ENCODE measurements around the gene SCAPER.

DNA sequence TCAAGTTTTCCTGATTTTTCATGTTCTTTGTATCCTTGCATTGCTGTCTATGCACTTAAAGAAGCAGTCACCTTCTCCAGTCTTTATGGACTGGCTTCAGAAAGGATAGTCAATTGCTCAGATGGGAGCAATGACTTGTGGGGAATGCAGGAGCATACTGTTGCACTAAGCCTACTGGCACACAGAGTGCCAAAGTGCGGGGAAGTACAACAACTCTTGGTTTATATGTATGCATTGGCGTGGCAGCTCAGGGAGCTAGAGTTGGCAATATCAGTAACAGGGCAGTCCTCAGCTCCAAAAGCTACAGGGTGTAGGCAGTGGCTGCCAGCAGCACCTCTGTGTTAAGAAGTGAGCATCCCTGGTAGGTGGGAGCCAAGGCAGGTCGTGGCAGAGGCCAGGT is 141.1 kb downstream of the SCAPER start:
- TF ChIP-seq POLR2A (IDR thresholded peaks at IDR 0.05; ENCODE audit: low read length) (no peak), GATA1 (IDR thresholded peaks at IDR 0.05; ENCODE audit: low read depth, low read length) (no peak)
